Raji (cell line): ENCODE results near the gene NR0B2.
A peak's percentile ranks its signal among the peaks of the same experiment; 100 is the strongest.

Experiments used
- POLR2A ChIP-seq: IDR thresholded peaks from 2 replicates; pipeline ENCODE4 v1.6.1; 2011; ENCODE audit warnings: low read depth, low read length, control low read depth; ENCODE audit not compliant: insufficient read depth

The NR0B2 gene

GRCh38 chr1:26941311-26941710 lies 27.5 kb upstream of the NR0B2 start:
- TF ChIP-seq POLR2A, result no peak

- no peak for TF ChIP-seq POLR2A
These were observed 24.9 kb upstream of the NR0B2 start for GRCh38 chr1:26938659-26939025.

- TF ChIP-seq POLR2A, result no peak
These were observed 24.4 kb upstream of the NR0B2 start for GRCh38 chr1:26938004-26938658.

GRCh38 chr1:26936823-26937222 lies 23.0 kb upstream of the NR0B2 start:
- TF ChIP-seq POLR2A, result no peak

- TF ChIP-seq POLR2A, result no peak
These were observed 18.8 kb upstream of the NR0B2 start for GRCh38 chr1:26932531-26932930.

DNA sequence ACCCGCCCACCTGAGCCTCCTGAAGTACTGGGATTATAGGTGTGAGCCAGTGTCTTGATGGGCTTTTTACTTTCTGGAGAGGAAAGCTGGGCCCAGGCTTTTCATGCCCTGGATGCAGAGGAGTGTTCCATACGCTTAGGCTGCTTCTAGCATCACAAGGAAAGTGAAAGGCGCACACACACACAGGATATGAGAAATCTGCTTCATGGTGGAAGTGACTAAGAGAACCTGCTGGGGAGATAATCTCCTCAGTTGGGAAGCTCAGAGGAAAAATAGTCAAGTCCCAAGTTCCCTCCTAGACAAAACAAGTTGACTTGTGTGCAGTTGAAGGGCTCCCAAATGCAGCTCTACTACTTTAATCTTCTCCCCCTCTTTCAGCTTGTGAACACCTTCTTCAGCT lies 9.9 kb upstream of the NR0B2 start:
- TF ChIP-seq POLR2A, result no peak

DNA sequence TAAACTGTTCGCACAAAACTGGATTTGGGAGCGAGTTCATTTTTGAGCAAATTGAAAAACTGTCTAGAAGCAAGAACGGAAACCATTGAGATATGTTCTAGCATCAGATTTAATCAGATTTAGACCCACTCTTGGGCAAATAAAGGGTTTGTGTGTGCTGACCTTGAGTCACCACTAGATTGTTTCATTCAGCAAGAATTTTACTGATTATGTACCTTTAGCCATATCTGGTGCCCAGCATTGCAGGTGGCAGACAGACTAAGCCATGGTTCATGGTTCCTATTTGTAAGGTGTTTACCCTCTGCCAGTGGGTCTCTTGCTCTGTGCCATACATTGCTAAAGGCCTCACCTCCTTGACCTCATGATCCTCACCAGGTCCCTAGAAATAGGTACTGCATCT lies 9.1 kb upstream of the NR0B2 start:
- TF ChIP-seq POLR2A, result no peak

GRCh38 chr1:26922431-26922729 lies 8.6 kb upstream of the NR0B2 start:
- no peak for TF ChIP-seq POLR2A

DNA sequence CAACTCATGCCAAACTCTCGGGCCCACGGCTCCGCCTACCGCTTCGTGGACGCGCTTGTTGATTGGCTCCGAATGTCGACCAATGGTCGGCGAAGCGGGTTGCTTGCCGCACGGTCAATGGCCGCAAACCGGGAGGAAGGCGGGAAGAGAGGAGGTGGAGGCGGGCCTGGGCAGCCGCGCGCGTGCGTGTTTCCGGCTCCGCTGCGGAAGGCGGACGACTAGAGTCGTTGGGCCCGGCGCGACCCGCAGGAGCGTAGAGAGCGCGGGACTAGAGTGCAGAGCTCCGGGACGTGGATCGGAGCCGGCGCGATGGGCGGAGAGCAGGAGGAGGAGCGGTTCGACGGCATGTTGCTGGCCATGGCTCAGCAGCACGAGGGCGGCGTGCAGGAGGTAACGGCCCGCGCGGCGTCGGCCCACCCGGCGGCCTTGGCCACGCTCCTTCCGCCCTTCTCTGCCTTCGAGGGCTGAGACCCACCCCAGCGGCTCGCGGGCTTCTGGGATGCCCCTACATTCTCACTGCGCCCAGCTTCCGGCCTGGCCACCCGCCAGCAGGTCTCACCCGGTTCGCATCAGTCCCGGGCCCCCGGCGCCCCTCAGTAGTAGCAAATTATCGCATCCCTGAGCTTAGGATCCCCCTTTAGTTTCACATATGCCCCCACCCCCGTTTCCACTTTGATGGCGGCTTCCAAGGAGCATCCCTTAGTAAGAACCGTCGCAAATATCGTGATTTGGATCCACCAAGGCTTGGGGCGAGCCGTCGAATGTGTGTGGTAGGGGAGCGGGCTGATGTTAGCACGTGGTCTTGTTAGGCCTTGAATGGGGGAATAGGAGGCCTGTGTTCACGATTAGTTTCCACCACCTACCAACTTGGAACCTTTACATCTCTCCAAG lies 8.0 kb upstream of the NR0B2 start, which contains the start of gene NUDC:
Gene NUDC (plus strand): TSS at position 204 of the 891 bp plus-strand sequence. CDS start 106 bp downstream, at position 310.
- peak; percentile 95 for TF ChIP-seq POLR2A

- no peak for TF ChIP-seq POLR2A
These were observed 7.4 kb upstream of the NR0B2 start for GRCh38 chr1:26921126-26921539.

DNA sequence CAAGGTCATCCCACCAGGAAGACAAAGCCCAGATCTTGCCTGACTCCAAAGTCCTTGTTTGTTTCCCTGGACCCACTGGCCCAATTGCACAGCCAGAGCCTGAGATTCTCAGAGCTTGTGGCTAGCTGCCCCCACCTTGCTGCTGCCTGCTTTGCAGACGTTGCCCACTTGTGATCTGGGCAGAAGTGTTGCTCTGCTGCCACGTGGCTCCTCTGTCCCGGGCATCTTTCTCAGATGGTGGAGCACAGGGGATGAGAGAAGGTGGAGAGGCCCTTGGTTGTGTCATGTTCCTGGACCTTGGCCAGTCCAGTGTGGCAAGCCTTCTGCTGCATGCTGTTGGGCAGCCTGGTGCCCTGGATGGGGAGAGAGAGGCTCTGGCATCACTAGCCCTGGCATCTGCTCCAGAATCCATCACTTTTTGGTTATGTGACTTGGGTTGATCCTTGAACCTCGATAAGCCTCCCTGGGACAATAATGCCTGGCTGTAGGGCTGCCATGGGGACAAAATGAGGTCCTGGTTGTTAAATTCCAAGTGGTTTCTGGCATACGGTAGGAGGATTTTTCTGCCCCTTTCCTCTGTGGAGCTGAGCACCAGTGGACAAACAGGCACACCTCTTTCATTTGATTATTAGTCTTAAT lies 1.5 kb upstream of the NR0B2 start:
- TF ChIP-seq POLR2A, result no peak

DNA sequence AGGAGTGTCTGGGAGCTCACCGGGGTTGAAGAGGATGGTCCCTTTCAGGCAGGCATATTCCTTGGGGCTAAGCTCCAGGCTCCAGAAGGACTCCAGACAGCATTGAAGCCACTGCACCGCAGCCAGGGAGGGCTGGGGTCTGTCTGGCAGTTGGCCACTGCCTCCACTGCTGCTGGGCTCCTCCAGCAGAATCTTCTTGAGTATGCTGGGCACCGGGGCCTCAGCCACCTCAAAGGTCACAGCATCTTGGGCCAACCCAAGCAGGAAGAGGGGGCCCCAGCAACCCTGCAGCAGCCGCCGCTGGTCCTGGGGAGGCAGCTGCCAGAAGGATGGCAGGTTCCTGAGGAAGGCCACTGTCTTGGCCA lies 404 bp downstream of the NR0B2 start:
- no peak for TF ChIP-seq POLR2A

GRCh38 chr1:26912147-26912490 lies 1.7 kb downstream of the NR0B2 start:
- TF ChIP-seq POLR2A, result no peak

DNA sequence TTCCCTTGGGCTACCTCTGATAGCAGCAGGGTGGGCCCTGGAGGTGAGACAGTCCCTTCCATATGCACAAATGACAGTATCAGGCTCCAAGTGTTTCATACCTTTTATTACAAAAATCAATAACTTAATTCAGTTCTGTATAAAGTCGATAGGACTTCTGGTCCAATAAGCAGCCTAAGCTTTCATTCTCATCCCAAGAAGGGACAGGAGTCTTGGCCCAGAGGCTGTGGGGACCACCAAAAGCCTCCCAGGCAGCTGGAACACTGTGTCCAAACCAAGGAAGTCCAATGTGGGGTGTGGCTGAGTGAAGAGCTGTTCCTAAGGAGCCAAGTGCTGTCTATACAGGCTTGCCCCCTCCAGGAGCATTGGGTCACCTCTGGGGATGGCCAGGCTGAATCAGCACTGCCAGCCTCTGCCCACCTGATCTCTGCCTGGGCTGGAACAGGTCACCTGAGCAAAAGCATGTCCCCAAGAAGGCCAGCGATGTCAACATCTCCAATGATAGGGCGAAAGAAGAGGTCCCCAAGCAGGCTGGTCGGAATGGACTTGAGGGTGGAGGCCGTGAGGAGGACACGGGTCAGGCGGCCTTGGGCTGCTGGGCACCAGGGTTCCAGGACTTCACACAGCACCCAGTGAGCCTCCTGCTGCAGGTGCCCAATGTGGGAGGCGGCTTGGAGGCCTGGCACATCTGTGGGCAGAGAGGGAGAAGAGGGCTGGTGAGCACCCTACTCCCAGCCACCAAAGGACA lies 2.2 kb downstream of the NR0B2 start:
- no peak for TF ChIP-seq POLR2A

DNA sequence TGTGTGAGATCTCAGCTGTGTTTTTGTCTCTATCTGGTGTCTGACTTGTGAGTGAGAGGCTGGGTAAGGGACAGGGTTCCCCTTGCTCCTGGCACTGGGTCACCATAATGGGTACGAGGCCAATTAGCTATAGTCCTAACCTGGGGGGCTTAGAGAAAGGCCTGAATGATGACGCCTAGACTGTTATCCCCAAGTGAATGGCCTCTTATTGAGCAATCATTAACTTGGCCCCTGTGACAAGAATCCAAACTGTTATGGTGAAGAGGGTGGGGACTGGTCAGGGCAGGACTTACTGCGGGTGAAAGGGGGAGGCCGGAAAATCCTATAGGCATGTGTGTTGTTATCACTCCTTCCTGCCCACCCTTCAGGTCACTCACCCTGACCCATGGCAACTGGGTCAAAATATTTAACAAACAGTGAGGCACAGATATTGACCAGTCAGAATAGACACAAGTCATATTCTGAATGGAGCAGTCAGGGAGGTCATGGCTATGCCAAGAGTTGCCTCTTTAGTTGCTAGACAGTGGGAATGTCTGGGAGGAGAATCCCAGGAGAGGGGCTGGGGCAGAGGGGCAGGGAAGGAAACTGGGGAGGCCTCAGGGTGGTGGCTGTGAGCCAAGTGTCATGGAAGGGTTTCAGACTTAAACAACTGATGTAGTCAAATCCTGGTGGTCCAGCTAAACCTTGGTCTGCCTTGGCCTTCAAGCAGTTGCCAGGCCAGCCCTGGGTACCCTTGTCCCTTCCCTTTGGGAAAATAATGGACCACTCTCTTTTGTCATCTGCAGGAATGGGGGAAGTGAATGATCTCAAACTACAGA lies 3.2 kb downstream of the NR0B2 start:
- TF ChIP-seq POLR2A, result no peak
